HG02852 (cell line): ENCODE results near the gene CDK5RAP2.

Experiments
- ATAC-seq: cut with Tn5 transposase; IDR thresholded peaks from one replicate; pipeline ENCODE4 v1.9.1; 2021; ENCODE audit warnings: mild to moderate bottlenecking, moderate library complexity; ENCODE audit not compliant: unreplicated experiment

CDK5RAP2 gene

GRCh38 chr9:120408680-120409258, 171.2 kb downstream of the CDK5RAP2 start:
- ATAC-seq: no peak

DNA sequence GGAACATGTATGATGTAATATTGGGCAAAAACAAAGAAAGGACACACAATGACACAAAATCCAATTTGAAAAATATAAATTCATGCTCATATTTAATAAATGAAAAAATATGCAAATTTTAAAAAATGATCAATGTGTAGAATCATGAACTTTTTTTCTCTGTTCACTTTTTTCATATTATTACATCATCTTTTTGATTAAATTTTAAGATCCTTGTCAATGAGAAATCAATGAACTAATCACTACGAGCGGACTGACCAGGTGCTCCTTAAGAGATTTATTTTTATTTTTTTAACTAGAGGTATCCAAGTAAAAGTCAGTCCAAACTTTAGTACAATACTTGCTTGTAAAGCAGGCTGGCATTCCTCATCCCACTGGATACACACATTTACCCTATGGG, 174.1 kb downstream of the CDK5RAP2 start:
- ATAC-seq: no peak

- ATAC-seq: no peak
Measured at GRCh38 chr9:120405134-120405533, 174.8 kb downstream of the CDK5RAP2 start.

GRCh38 chr9:120403543-120403856, 176.5 kb downstream of the CDK5RAP2 start:
- ATAC-seq: no peak

DNA sequence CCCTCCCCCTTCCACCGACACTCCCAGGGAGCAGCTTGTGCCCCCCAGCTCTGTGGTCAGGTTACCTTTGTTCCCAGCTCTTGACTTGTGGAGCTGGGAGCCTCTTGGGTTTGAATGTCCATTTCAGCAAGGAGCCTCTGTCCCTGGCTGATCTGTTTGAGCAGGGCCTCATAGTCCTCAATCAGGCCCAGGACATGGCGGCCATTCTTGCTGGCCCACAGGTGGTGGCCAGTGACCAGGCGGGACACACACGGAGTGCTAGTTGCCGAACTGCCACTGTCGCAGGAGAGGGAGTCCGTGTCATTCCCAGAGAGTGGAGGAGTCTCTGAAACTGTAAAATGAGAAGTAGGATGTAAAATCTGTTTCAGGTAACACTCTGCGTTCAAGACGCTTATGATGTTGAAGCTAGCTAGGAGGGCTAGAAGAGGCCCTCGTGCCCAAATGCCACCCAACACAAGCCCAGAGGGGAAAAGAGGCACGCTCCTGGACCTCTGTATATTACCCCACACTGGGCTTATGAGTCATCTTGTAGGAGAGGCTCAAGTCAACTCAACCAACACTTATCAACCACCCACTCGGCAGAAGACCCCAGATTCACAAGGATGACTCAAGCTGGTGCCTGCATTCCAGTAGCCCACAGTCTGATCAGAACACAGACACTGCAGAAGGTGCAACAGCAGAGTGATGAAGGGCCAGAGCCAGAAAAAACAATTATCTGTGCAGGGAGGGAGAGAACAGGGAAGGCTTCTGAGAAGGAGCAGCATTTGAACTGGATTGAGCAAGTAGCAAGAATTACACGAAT, 177.0 kb downstream of the CDK5RAP2 start:
- ATAC-seq: no peak

DNA sequence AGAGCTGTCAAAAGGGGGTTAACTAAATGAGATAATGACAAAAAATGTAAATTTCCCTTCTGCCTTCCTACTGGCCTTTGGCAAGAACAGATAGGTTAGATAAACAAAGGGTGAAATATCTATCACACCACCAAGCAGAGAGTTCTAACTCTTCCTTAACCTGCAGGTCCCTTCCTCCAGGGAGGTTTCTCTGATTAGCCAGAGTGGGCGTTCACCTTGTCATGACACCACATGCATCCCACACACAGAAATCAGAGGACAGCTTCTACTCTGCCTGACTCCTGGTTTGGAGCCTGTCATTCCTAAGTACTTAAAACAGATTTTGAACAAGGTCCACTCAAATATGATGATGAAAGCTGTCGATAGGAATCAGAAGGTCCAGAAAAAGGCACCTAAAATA, 180.0 kb downstream of the CDK5RAP2 start:
- ATAC-seq: no peak

DNA sequence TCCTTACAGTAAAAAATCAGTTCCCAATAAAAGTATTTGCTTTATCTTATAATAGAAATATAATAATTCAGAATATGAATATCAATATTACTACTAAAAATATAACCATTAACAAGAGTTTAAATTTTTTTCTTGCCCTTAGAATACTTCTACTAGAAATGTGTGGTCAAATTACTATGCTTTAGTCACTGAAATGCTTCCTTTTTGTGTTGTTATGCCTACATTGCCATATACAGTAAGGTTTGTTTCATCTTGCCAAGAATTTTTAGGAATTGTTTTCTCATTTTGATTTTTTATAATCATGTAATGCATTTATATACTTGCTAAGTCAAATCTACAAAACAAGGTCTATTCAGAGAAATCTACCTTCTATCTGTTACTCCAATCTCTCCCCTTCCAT, 181.7 kb downstream of the CDK5RAP2 start:
- no peak for ATAC-seq

DNA sequence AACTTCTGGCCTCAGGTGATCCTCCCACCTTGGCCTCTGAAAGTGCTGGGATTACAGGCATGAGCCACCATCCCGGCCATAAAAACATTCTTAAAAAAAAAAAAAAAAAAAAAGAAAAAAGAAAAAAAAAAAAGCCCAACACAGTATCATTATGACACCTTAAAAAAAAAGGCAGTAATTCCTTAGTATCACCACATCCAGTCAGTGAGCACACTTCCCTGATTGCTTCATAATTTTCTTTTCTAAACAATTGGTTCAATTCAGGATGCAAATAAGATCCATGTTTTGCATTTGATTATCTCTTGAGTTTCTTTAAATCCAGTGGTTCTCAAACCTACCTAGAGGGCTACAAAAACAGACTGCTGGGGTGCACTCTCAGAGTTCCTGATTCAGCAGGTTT, 182.5 kb downstream of the CDK5RAP2 start:
- ATAC-seq: no peak

DNA sequence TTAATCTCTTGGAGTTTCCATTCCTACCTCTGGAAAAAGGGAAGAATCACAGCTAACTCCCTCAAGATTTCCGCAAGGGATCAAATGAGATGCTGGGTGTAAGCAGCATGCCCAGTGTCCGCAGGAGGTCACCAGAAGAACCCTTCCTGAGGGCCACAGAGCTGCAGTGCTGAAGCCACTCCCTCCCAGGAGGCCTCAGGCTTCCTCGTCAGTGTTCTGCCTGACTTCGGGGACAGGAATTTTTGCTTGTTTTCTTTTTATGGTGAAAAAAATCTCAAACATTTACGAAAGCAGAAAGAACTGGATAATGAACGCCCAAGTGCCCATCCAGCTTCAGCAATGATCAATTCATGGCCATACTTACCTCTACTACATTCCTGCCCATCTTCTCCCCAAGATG, 183.0 kb downstream of the CDK5RAP2 start:
- ATAC-seq: no peak

- ATAC-seq: no peak
Measured at GRCh38 chr9:120396418-120396817, 183.5 kb downstream of the CDK5RAP2 start.

DNA sequence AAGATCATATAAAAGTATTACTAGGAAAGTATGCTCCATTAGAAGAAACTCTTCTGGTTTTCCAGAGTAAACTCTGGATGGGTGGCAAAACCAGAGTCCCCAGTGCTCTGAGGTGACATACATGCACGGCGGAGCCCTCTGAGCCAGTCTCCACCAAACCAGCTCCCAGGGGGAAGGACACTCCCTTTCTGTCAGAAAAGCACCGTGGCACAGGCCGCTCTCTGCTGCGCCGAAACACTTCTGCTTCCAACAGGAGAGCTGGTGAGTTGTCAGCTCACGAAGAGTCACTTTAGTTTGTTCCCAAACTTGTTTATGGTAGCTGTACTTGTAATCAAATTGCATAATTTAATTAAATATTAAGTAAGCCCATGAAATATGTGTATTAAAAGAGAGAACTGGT, 184.6 kb downstream of the CDK5RAP2 start:
- ATAC-seq: no peak

DNA sequence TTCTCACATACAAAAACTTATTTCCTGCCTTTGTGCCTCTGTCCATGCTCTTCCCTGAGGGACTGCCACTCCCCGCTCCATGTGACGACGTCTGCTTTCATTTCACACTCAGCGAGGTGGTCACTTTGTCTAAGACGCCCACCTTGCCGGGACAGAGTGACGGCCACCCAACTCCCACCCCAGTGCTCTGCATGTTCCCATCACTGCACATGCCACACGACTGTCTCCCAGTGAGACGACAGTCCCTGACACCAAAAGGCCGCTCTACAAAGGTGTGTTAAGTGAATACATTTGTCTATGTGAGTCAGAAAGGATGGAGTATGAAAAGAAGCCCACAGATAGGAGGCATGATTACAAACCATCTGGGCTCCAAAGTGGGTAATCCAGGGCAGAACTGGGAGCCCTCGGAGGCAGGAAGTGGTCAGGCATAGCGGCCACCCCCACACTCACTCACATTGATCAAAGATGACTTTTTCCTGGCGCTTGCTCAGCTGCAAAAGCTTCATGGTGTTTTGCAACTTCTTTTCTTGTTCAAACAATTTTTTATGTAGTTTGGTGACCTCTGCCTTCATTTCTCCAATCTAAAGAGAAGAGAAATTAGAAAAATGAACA, 185.8 kb downstream of the CDK5RAP2 start:
- no peak for ATAC-seq

DNA sequence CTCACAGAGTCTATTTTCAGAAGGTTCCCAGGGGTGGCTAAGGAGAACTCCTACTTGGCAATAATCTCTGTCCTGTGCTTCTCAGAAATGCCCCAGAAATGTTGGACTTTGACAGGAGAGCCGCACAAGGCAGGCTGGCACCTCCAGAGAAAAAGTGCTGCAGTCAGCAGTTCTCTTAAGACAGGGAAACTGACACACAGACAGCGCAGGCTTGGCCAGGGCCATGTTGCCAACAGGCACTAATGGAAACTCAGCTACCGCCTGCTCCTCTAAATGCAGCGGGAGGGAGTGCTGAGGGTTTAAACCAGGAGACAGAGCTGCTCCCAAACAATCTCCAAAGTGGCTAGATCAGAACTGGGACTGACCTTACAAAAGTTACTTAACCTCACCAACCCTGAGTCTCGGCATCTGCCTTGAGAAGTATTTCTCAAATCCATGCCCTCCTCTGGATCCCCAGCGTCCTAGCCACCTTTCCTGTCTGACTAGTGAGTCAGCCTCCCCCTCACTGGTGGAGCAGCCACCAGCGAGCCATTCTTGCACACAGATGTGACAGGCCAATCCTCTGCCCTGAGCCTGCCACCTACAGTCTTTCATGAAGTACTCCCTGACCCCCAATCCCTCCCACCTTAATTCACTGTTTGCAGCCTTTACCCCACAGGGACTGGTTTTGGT, 186.4 kb downstream of the CDK5RAP2 start:
- no peak for ATAC-seq

- ATAC-seq: no peak
Measured at GRCh38 chr9:120392711-120393110, 187.3 kb downstream of the CDK5RAP2 start.

DNA sequence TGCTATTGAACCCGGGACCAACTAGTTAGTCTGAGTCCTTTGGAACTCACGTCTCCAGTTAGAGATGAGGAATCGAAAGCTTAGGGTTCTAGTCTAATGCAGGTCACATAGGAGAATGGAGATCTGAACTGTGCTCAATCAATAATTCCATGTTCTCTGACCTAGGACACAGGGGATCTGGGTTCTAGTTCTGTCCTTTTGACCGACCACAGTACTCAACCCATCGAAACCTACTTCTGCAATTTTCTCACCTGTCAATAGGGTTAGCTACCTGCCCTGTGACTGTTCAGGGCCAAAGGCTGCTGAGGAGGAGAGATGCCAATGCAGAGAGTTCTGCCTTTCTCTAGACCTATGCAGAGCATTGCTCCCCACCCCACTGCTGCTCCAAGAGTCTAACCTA, 187.7 kb downstream of the CDK5RAP2 start:
- ATAC-seq: no peak

DNA sequence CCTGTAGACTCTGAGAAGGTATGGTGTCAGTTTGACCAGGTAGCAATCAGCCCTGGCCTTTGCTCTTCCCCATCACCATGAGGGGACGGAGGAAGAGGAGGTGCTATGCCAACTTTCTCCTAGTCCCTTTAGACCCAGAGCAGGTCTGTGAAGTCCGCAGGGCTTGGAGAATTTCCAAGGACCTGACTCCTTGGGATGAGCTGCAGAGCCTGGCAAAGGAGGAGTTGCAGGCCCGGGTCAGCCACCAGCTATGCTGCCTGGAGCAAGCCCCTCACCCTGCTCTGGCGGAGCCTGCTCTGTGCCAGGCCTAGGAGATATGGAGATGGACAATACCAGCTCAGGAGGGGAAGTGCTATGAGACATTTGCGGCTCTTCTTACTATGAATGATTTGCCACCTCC, 188.3 kb downstream of the CDK5RAP2 start:
- ATAC-seq: no peak

DNA sequence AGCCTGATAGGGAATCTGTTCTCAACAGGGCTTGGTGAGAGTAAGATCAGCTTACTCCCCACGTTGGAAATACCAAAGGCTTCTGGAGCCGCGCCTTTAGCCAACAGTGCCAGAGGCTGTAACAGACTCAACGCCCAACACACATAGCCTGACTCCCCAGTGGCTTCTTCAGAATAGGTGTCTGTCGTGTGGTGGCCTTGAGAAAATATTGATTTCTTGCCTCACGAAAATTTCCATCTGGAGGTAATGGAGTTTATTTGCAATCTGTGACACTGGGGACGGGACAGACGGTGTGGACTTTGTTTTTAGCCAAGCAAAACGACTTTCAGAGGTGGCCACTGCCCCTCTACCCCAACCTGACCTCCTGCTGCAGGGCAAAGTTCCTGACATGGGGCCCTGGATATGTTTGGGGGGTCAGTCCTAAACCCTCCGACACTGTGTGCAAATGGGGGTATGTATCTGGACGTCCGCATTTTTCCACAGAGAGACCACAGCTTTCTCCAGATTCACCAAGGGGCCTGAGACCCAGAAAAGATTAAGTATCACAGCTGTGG, 189.3 kb downstream of the CDK5RAP2 start:
- no peak for ATAC-seq

- ATAC-seq: no peak
Measured at GRCh38 chr9:120389867-120390266, 190.1 kb downstream of the CDK5RAP2 start.

- no peak for ATAC-seq
Measured at GRCh38 chr9:120389300-120389699, 190.7 kb downstream of the CDK5RAP2 start.

DNA sequence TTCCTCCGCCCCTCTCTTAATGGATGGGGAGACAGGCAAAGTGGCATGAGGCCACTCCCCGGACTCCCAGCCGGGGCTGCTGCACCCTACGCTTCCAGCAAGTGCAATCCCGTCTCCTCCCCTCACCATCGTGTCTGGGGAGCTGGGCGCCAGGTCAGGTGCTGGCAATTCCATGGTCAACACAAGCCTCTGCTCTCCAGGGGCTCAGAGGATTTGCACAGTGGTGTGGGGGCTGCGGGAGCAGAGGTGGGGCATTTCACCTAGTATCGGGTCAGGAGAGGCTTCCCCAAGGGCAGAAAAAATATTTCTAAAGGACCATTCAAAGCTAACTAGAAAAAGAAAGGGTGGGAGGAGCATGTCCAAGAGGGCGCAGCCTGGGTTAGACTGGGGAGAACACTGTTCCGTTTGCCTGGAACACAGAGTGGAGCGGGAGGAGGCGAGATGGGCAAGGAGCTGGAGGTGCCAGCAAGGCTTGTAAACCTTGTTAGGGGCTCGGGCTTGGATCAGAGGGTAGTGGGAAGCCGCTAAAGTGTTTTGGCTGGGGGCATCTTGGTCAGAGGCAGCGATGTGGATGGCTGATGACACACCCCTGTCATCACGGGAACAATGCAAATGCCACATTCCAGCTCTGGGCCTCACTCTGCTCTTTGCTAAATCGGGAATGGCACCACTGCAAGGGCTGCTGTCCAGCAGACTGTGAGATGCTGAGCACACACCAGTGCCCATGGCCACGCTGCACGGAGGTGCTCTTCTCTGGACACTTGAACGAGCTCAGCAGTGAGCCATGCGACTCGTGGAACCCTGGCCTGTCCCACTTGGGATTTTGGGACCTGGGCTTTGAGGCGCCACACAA, 191.7 kb downstream of the CDK5RAP2 start:
- no peak for ATAC-seq
